Activated CD8-positive, alpha-beta memory T cell treated with anti-CD3 and anti-CD28 coated beads for 1 hour (primary cell): ENCODE results near the gene RPA1.
"Not testable (repeated sequence)": the region's sequence is repeated elsewhere in the genome, so short reads cannot be mapped to it uniquely, and the experiment has no call there.

Experiments
- DNase-seq, 2 donors: peaks; one replicate each; pipeline ENCODE4 v3.0.0-alpha.2; 2020; ENCODE audit warnings: low read depth in 1 of 2; ENCODE audit errors: extremely low read depth in 1 of 2

RPA1 gene

DNA sequence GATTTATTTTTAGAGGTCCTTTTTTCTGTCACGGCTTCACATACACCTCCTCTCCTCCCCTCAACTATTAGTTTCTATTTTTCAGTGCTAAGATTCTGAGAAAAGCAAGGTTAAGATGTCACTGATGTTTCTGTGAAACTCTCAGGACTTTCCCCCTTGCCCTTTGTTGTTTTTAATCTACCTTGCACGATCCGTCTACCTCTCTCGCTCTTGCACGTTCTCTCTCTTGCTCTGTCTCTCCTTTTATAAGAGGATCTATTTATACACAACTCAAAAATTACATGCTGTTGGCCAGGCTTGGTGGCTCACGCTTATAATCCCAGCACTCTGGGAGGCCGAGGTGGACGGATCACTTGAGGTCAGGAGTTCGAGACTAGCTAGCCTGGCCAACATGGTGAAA, 43.6 kb downstream of the RPA1 start:
- DNase-seq, result no peak

GRCh38 chr17:1875597-1875996, 45.8 kb downstream of the RPA1 start:
- no peak for DNase-seq

DNA sequence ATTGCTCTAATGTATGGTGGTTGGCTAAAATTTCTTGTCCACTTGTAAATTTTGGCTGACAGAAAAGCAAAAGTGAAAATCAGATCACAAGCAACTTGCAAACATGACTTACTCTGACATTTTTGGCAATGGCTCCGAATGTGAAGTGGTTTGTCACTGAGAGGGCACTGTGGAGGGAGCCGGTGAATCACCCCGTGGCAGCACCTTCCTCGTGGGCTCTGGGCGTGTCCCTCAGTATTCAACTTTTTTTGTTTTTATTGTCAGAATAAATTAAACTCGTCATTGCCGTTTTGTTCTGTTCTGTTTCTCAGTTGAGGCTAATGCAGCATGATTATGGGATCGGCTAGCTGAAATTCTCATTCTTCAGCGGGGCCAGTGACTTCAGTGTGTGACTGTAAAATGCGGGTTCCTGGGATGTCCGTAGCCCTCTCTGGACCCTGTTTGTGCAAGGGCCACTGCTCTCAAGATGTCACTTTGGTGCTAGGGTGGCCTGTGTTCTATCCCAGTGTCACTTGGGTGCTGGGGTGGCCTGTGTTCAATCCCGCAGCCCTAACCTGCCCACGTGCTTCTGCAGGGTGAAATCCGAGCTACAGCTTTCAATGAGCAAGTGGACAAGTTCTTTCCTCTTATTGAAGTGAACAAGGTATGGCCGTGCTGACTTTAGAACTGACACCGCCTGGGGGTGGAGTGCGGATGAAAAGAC, 48.8 kb downstream of the RPA1 start:
- DNase-seq, result no peak

GRCh38 chr17:1880851-1881630, 51.2 kb downstream of the RPA1 start:
- DNase-seq, result no peak

DNA sequence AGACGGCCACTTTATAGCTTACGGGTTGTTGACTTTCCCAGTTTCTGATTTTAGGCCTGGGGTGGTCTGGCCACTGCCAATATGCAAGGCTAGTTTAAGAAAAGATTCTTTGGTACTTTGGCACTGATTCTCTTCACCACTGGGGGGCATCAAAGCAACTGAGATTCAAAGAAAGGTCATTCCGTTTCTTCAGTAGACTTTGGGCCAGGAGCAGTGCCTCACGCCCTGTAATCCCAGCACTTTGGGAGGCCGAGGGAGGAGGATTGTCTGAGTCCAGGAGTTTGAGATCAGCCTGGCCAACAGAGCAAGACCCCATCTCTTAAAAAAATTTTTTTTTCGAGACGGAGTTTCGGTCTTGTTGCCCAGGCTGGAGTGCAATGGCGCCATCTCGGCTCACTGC, 53.0 kb downstream of the RPA1 start:
- DNase-seq, result no peak

GRCh38 chr17:1883536-1883935, 53.7 kb downstream of the RPA1 start:
- DNase-seq, result no peak

- no peak for DNase-seq
Measured at GRCh38 chr17:1888741-1889140, 58.9 kb downstream of the RPA1 start.

DNA sequence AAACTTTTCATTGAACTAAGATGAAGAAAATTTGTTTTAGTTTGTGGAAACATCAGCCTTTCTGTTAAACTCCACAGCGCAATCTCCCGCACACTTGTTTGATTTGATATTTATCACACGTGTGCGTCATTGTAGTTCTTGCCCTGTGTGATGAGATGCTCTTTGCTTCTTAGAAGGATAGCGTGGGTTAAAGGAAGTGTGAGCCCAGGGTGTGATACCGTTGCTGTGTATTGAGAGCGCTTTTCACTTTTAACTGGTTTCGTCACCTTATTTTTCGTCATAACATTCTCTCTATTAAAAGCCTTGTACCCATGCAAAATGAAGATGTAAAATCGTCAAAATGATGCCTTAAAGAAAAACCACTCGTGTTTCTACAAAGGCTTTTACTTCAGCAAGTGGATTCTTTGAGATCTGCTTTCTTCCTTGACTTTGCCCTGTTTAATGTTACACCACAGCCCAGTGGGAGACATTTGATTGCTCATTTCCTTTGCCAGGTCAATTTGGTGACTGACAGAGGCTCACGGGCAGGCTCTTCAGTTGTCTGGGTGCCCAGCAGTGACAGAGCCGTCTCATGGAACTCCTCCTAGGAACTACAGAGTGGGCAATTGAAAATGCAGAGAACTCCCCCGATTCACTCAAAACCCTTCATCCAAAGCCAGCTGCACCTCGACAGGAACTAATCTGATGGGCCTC, 61.1 kb downstream of the RPA1 start:
- no peak for DNase-seq

DNA sequence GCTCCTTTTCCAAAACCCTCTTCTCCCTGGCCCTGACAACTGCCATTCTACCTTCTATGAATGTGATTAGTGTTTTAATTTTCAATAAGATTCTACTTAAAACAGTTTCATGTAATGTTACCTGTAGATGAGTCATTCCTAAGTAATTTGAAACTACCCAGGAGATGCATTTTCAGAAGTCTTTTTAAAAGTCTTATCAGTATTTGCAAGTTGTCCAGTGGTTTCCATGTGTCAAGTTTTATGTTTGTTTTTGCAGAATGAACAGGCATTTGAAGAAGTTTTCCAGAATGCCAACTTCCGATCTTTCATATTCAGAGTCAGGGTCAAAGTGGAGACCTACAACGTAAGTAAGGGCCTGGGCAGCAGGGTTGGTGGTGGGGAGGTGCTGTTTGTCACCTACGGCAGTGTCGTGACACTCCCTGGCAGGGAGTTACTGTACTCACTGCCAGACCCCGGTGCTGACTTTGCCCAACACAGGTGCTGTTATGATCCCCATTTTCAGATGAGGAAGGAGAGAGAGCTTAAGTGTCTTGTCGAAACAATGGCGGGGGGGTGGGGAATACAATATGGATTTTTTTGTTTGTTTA, 65.0 kb downstream of the RPA1 start:
- no peak for DNase-seq

- not testable (repeated sequence) for DNase-seq
Measured at GRCh38 chr17:1895479-1895878, 65.7 kb downstream of the RPA1 start.

DNA sequence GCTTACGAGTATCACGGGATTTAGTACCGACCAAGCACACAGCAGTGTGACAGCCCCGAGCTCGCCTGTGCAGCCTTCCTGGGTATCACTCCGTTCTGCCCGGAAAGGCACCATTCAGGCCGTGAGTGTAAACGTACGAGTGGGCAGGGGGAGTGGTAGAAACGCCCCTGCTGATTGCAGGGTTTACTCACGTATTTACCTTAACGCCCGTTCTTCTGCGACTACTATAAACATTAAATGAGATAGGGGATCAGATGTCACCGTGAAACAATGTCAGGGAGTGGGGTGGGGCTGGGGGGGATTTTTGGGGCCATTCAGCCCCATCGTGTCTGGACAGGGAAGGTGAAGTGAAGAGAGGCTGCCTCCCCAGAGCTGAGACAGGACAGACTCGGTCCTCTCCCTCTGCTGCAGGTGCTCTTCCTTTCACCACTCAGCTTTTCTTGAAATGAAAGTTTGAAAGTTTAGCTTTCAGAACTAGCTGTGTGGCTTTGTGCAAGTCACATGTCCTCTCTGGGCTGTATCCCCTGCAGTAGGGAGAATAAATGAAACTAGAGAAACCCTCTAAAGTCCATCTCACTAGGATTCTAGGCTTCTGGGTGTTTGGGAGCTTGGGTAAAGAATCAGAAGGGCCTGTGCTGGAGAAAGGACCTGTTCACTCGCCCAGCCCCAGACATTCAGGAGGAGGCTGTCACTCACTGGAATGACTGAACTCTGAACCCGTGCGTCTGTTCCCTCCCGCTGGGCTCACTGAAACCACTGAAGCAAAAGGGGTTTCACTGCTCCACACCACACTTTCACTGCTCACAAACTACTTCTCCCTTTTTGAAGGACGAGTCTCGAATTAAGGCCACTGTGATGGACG, 66.7 kb downstream of the RPA1 start:
- DNase-seq, result no peak

DNA sequence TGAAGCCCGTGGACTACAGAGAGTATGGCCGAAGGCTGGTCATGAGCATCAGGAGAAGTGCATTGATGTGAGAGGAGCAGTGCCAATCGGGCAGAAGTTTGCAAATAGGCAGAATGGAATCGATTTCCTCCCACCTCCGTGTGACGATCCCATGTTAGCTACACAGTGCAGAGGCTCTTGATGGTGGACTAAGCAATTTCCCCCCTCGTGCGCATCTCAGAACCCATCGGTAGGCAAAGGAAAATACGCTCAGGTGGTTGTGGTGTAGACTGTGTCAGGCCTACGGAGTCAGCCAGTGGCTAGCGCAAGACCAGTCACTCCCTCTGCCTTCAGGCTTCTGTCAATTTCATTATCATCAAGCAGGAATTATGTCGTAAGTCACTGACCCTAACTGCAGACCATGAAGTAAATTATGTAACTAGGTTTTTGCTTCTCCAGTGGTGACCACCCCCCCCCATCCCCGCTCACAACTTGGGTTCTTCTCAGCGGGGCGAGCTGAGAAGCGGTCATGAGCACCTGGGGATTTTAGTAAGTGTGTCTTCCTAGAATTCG, 67.4 kb downstream of the RPA1 start:
- no peak for DNase-seq

- no peak for DNase-seq
Measured at GRCh38 chr17:1898332-1898731, 68.5 kb downstream of the RPA1 start.

GRCh38 chr17:1898872-1899271, 69.1 kb downstream of the RPA1 start:
- no peak for DNase-seq

GRCh38 chr17:1899403-1900000, 69.7 kb downstream of the RPA1 start:
- no peak for DNase-seq

DNA sequence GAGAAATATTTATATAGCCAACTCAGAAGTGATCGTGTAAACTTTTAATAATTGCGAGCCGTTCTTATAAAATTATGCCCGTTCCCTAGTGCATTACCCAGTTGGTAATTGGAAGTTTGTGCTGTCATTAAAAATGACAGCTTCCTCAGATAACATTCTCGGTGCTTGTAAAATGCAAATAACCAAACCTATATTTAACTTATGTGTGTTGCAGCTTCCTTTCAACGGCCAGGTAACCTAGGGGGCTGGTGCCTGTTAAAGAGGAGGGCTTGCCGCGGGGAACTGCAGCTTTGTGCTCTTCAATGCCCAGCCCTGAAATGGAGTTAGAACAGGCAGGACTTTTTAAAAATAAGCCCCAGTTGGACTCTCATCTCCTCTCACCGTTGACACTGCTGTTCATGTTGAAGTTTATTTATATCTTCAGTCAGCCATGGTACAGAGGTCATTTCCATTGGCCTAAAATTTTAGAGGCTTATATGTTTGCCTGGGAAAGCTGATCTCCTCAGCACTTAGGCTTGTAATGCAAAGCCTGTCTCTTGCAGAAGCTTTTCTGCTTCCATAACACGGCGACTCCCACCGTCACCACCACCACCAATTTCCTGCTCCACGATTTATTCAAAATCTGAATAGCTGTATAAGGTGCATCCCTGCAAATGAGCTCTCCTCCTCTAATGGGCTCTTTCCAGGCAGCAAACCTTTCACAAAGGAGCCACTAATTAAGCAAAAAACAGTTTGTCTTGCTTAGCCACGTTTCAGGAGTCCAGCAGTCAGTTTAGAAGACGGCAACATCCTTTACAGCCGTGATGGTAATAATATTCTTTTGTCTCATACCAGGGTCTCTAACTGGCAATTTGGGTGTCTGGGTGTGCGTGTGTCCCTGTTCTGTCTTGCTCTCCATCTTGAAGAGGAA, 74.7 kb downstream of the RPA1 start:
- DNase-seq, result no peak

DNA sequence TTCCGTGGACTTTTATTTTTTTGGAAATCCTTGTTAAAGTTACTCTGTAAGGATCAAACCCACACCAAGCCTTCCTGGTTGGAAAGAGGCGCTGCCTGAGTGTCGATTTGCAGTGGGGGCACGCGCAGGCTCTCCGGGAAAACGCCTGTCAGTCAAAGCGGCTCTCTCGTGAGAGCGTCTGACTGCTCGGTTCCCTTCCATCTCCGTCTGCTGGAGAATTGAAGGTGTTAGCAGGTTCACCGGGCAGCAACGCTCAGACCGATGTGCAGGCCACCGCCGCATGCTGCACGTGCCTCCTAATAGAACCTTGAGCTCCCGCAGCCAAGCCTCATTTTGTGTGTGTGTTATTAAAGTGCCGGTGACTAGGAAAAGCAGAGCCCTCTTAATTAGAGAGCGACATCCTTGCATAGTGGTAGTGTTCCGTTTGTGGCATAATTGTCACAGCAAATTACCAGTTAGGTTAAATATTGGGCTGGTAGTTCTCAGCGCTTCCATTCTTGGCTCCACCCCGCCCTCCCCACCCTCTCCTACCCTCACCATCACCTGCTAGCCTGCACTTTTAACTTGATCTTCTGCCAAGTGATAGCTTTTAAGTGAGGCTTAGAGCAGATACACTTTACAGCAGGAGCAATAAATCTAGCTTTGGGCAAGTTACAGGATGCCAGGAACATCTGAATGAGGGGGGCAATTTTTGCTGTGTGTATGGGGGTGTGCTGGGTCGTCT, 75.5 kb downstream of the RPA1 start:
- no peak for DNase-seq

- DNase-seq, result no peak
Measured at GRCh38 chr17:1906662-1907101, 76.9 kb downstream of the RPA1 start.
